K562 (cell line): ENCODE measurements around the gene PRF1. TPM values are rescaled to one million over a fixed set of nuclear protein-coding genes. Genes with fewer than 3 reads are reported as not detected.

Experiments used
- ATAC-seq: fragments of 200-7000 bp; cut with Tn5 transposase; 3 replicates; pipeline ENCODE4 v1.9.1; 2020; ENCODE audit warnings: moderate library complexity
- BruUV-seq: library from RNA; stranded (reverse); fragments of 400-500 nt; replicated peaks from 2 replicates; lab custom pipeline; 2021; lab: Mats Ljungman, UMichigan
- CTCF ChIA-PET: fragments of 300-600 bp; formaldehyde crosslinking; extraction: SDS; loops from one replicate; lab custom pipeline; 2021; ENCODE audit warnings: low intra/inter-chr PET ratio; lab: Yijun Ruan, JAX
- POLR2A ChIA-PET: fragments of 300-600, 350-650 bp; sonication (Branson Sonifier 250); formaldehyde crosslinking; extraction: SDS; loops from one replicate; lab custom pipeline; 2021; ENCODE audit warnings: antibody characterized with exemption, inconsistent platforms; lab: Yijun Ruan, JAX
- DNase-seq, 4 experiments: peaks; one replicate each; pipeline versions ENCODE4 v3.0.0 to v3.0.0-alpha.2; 2011 to 2018; ENCODE audit warnings: low spot score in 3 of 4, mixed read lengths in 3 of 4; ENCODE audit errors: extremely low read depth in 1 of 4
- FAIRE-seq: peaks from 2 replicates; lab custom pipeline; 2011; peaks lifted over from hg19 to GRCh38; lab: Jason Lieb, UNC
- H2AFZ ChIP-seq: 2 replicates; pipeline ENCODE4 v1.6.0; 2011; ENCODE audit warnings: low read depth, low read length, control low read depth, inconsistent platforms
- H3K27ac ChIP-seq: fragments of 200-600 bp; 3 replicates; pipeline ENCODE4 v1.8.0; 2011; ENCODE audit warnings: low read depth, mild to moderate bottlenecking, control low read depth, inconsistent platforms, low read length, moderate library complexity, mixed read lengths; ENCODE audit errors: extremely low read depth
- H3K27me3 ChIP-seq, 2 experiments: fragments of 300-600 bp in 1 of 2; 2 replicates in 1 of 2; 3 replicates in 1 of 2; pipeline versions ENCODE4 v1.6.0 to v1.8.0; 2011; ENCODE audit warnings: inconsistent platforms in 2 of 2, low read length in 2 of 2, mild to moderate bottlenecking in 1 of 2, mixed read lengths in 1 of 2, moderate library complexity in 1 of 2; ENCODE audit not compliant: control insufficient read depth in 2 of 2, insufficient read depth in 2 of 2
- H3K36me3 ChIP-seq: fragments of 300-600 bp; 3 replicates; pipeline ENCODE4 v1.8.0; 2011; ENCODE audit warnings: mild to moderate bottlenecking, low read length, inconsistent platforms; ENCODE audit not compliant: control insufficient read depth, insufficient read depth
- H3K4me1 ChIP-seq, 2 experiments: fragments of 200-600 bp in 1 of 2; replicated peaks in 1 of 2; 2 replicates in 1 of 2; 3 replicates in 1 of 2; pipeline versions ENCODE4 v1.5.1 to v1.8.0; 2011; ENCODE audit warnings: inconsistent platforms in 2 of 2, low read length in 2 of 2, mild to moderate bottlenecking in 1 of 2, mixed read lengths in 1 of 2, moderate library complexity in 1 of 2; ENCODE audit not compliant: control insufficient read depth in 2 of 2, insufficient read depth in 2 of 2
- H3K4me2 ChIP-seq: 2 replicates; pipeline ENCODE4 v1.6.1; 2011; ENCODE audit warnings: low read length, control low read depth, inconsistent platforms, mixed read lengths; ENCODE audit not compliant: insufficient read depth
- H3K4me3 ChIP-seq: fragments of 200-600 bp; sonication (generic), shearing (Covaris generic); 2 replicates; pipeline ENCODE4 v1.5.1; 2016; ENCODE audit warnings: control low read depth, inconsistent platforms
- H3K79me2 ChIP-seq: fragments of 200-600 bp; 3 replicates; pipeline ENCODE4 v1.8.0; 2011; ENCODE audit warnings: low read length, inconsistent platforms; ENCODE audit not compliant: control insufficient read depth, insufficient read depth
- H3K9ac ChIP-seq, 2 experiments: 2 replicates each; pipeline versions ENCODE4 v1.6.0 to v1.6.1; 2011; ENCODE audit warnings: low read depth in 2 of 2, low read length in 2 of 2, control low read depth in 1 of 2, inconsistent platforms in 1 of 2, mild to moderate bottlenecking in 1 of 2, mixed read lengths in 1 of 2; ENCODE audit not compliant: insufficient read depth in 1 of 2
- H3K9me1 ChIP-seq: one replicate; pipeline ENCODE4 v1.6.0; 2011; ENCODE audit warnings: inconsistent platforms, mild to moderate bottlenecking, low read length, moderate library complexity; ENCODE audit not compliant: control insufficient read depth, insufficient read depth
- H3K9me3 ChIP-seq: replicated peaks from 2 replicates; pipeline ENCODE4 v1.5.1; 2011; ENCODE audit warnings: low read depth, low read length, inconsistent platforms; ENCODE audit not compliant: control insufficient read depth, insufficient read depth
- H4K20me1 ChIP-seq: replicated peaks from 2 replicates; pipeline ENCODE4 v1.6.1; 2011; ENCODE audit warnings: low read length, inconsistent platforms, mixed read lengths; ENCODE audit not compliant: control insufficient read depth, insufficient read depth
- ARID1B ChIP-seq: fragments of 450-650 bp; IDR thresholded peaks from 2 replicates; pipeline ENCODE4 v1.6.1; 2016; ENCODE audit warnings: antibody characterized with exemption, mild to moderate bottlenecking, inconsistent platforms
- BACH1 ChIP-seq: fragments of 200-800 bp; sonication (Bioruptor generic); IDR thresholded peaks from 2 replicates; pipeline ENCODE4 v1.6.1; 2016; ENCODE audit warnings: missing genetic modification characterization, missing compliant biosample characterization
- CAMTA2 ChIP-seq: fragments of 250-450 bp; sonication (Bioruptor Pico); conservative IDR thresholded peaks from 2 replicates; pipeline ENCODE4 v1.5.1; 2022
- CEBPG ChIP-seq, 3 experiments: fragments of 200-800 bp in 1 of 3; sonication (Bioruptor generic) in 1 of 3; sonication (generic) in 1 of 3; formaldehyde crosslinking in 1 of 3; IDR thresholded peaks in 2 of 3; conservative IDR thresholded peaks in 1 of 3; 2 replicates each; pipeline versions ENCODE4 v1.6.1 to v1.8.0; 2016 to 2022; ENCODE audit warnings: missing compliant biosample characterization in 2 of 3, missing genetic modification characterization in 2 of 3, mild to moderate bottlenecking in 1 of 3, missing genetic modification reagents in 1 of 3
- E2F3 ChIP-seq: fragments of 250-450 bp; sonication (Bioruptor Pico); IDR thresholded peaks from 2 replicates; pipeline ENCODE4 v1.4.0; 2020; ENCODE audit warnings: mild to moderate bottlenecking
- HOXB6 ChIP-seq: fragments of 250-450 bp; sonication (Bioruptor Pico); IDR thresholded peaks from 2 replicates; pipeline ENCODE4 v1.5.1; 2022; ENCODE audit warnings: mild to moderate bottlenecking, borderline replicate concordance
- MYBL2 ChIP-seq, 2 experiments: fragments of 450-650 bp in 1 of 2; sonication (generic) in 1 of 2; formaldehyde crosslinking in 1 of 2; IDR thresholded peaks; 2 replicates each; pipeline versions ENCODE4 v1.6.1 to v1.8.1; 2017 to 2022; ENCODE audit warnings: borderline replicate concordance in 1 of 2, inconsistent platforms in 1 of 2, low read depth in 1 of 2, mild to moderate bottlenecking in 1 of 2, missing genetic modification reagents in 1 of 2, moderate library complexity in 1 of 2
- SP1 ChIP-seq: sonication (generic); formaldehyde crosslinking; IDR thresholded peaks from 2 replicates; pipeline ENCODE4 v1.8.1; 2022; ENCODE audit warnings: mild to moderate bottlenecking, missing genetic modification reagents
- ZNF174 ChIP-seq: fragments of 250-450 bp; sonication (Bioruptor Pico); IDR thresholded peaks from 2 replicates; pipeline ENCODE4 v1.4.0; 2020; ENCODE audit warnings: mild to moderate bottlenecking
- ZNF232 ChIP-seq: sonication (generic); formaldehyde crosslinking; IDR thresholded peaks from 2 replicates; pipeline ENCODE4 v1.8.0; 2022; ENCODE audit warnings: mild to moderate bottlenecking, missing genetic modification reagents
- ZNF586 ChIP-seq: fragments of 450-650 bp; formaldehyde crosslinking; conservative IDR thresholded peaks from 2 replicates; pipeline ENCODE4 v1.4.0; 2020; ENCODE audit warnings: mild to moderate bottlenecking, moderate library complexity
- WGBS: fragments of 100-300 bp; shearing (Covaris generic); methylation state at CpG from one replicate; pipeline ENCODE4 v1.1.6; 2016; ENCODE audit warnings: low coverage, mixed read lengths; ENCODE audit not compliant: insufficient coverage; ENCODE audit errors: missing lambda C conversion rate; 5-methylcytosine and 5-hydroxymethylcytosine counted together
- in situ Hi-C: fragments of 300-500 bp; cut with MboI; formaldehyde crosslinking; loops from 4 replicates; pipeline ENCODE4 v1.15.0; 2018; ENCODE audit warnings: inconsistent platforms, mixed read lengths
- intact Hi-C: fragments of 100-400 bp; cut with micrococcal nuclease; formaldehyde crosslinking; loops from 2 replicates; pipeline ENCODE4 v1.14.2; 2022
- polyA plus RNA-seq, 8 experiments: library from polyadenylated mRNA; depleted of rRNA in 4 of 8; stranded (reverse) in 5 of 8; unstranded in 3 of 8; fragments of >200 nt; fragmentation: Nextera tagmentation in 2 of 8; fragmentation: Illumina TruSeq in 1 of 8; extraction: Ambion mirVana in 2 of 8; extraction: Trizol in 1 of 8; gene quantifications; 2 replicates each; pipeline versions ENCODE4 v1.2.1 to v1.2.3, GENCODE V29; 2011 to 2014; ENCODE audit warnings: inconsistent platforms in 1 of 8, missing spikeins in 1 of 8
- total RNA-seq, 7 experiments: library from RNA; depleted of rRNA in 6 of 7; stranded (reverse); fragments of >200 nt in 6 of 7; fragmentation: Illumina TruSeq in 2 of 7; extraction: Trizol in 2 of 7; gene quantifications; 2 replicates each; pipeline versions ENCODE4 v1.2.1 to v1.2.3, GENCODE V29; 2011 to 2021; ENCODE audit warnings: low replicate concordance in 1 of 7
- TF ChIP-seq, protein P1 (sequence below): fragments of 250-450 bp; sonication (Bioruptor Pico); IDR thresholded peaks from 2 replicates; pipeline ENCODE4 v1.6.1; 2021; ENCODE audit warnings: mild to moderate bottlenecking
- TF ChIP-seq, protein P2 (sequence below): sonication (generic); formaldehyde crosslinking; IDR thresholded peaks from 2 replicates; pipeline ENCODE4 v1.9.0; 2022; ENCODE audit warnings: mild to moderate bottlenecking, missing genetic modification reagents
- TF ChIP-seq, protein P3 (sequence below): sonication (generic); formaldehyde crosslinking; IDR thresholded peaks from 2 replicates; pipeline ENCODE4 v1.8.0; 2022; ENCODE audit warnings: mild to moderate bottlenecking, missing genetic modification reagents
- TF ChIP-seq, protein P4 (sequence below): fragments of 450-650 bp; formaldehyde crosslinking; IDR thresholded peaks from 2 replicates; pipeline ENCODE4 v1.4.0; 2022; ENCODE audit warnings: missing genetic modification characterization

Gene PRF1
- total and polyA plus RNA-seq, 9 of the 15 experiments (the other 6 are each of a cell fraction or from before 2014, with no cell fraction given): 3.8 to 8.6 (median 6.3) TPM

DNA sequence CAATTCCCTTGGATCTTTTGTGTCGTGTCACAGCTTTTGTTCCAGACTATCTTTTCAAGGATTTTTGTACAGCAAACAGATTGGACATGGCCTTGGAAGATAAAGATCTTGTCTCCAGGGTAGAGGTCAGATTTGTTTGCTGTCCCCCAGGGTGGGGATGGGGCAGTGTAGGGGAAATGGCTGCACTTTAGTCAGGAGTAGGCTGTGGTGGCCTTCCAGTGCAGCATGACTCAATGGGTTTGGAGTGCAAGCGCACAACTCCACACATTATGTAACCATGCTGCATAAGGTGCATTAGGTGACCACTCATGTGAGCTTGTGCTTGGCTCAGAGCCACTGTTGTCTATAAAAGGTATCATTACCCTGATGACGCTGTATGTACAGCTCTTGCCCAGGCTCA is 45.9 kb upstream of the PRF1 start (continued):
- TF ChIP-seq, protein P1, sequence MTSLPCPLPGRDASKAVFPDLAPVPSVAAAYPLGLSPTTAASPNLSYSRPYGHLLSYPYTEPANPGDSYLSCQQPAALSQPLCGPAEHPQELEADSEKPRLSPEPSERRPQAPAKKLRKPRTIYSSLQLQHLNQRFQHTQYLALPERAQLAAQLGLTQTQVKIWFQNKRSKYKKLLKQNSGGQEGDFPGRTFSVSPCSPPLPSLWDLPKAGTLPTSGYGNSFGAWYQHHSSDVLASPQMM (CRISPR knock-in tag): no peak
- TF ChIP-seq, protein P2, sequence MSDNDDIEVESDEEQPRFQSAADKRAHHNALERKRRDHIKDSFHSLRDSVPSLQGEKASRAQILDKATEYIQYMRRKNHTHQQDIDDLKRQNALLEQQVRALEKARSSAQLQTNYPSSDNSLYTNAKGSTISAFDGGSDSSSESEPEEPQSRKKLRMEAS (CRISPR knock-in tag): peak; percentile 63; the same call in 1 of the 2 replicates
- TF ChIP-seq, protein P3, sequence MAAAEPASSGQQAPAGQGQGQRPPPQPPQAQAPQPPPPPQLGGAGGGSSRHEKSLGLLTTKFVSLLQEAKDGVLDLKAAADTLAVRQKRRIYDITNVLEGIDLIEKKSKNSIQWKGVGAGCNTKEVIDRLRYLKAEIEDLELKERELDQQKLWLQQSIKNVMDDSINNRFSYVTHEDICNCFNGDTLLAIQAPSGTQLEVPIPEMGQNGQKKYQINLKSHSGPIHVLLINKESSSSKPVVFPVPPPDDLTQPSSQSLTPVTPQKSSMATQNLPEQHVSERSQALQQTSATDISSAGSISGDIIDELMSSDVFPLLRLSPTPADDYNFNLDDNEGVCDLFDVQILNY (CRISPR knock-in tag): peak; percentile 72; the same call in 1 of the 2 replicates
- TF ChIP-seq ZNF232 (CRISPR knock-in tag): no peak
- TF ChIP-seq SP1 (CRISPR knock-in tag): peak; percentile 57

DNA sequence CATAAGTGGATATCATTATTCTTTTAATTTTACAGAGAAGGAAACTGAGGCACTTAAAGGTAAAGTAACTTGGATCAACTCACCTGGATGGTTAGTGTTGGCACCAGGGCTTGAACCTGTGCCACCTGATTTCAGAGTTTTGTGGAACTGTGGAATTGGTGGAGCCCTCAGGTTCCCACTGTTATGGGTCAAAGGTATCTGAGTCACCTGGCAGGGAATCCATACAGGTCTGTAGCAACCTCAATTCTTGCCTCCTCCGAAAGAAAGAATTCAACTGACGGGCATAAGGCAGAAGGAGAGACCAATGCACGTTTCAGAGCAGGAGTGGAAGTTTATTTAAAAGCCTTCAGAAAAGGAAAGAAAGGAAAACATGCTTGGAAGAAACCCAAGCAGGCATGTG is 44.5 kb upstream of the PRF1 start:
- Histone ChIP-seq H3K4me1 (peaks cover 4 to 22% of the 10 kb centered on the region in 2 experiments; a peak in 4 of 5 replicates), H3K4me3 (no peak overlapping the region), H3K9me1 (no peaks in the 10 kb centered on the region), H3K9ac (no peak overlapping the region), H3K36me3 (no peaks in the 10 kb centered on the region), H3K79me2 (no peaks in the 10 kb centered on the region), H3K9me3 (peaks cover 43% of the 10 kb centered on the region), H4K20me1 (no peaks in the 10 kb centered on the region), H2AFZ (no peak overlapping the region), H3K4me2 (no peak overlapping the region), H3K27me3 (no peaks in the 10 kb centered on the region), H3K27ac (no peak overlapping the region)
- intact Hi-C loops: no loop called here
- CTCF ChIA-PET: no interaction called here
- in situ Hi-C loops: no loop called here
- FAIRE-seq (no peak), ATAC-seq (no peak), DNase-seq (no peak)
- POLR2A ChIA-PET: no interaction called here
- 88% methylated on average over 2 of the region's 3 CpGs for WGBS
- TF ChIP-seq, protein P4, sequence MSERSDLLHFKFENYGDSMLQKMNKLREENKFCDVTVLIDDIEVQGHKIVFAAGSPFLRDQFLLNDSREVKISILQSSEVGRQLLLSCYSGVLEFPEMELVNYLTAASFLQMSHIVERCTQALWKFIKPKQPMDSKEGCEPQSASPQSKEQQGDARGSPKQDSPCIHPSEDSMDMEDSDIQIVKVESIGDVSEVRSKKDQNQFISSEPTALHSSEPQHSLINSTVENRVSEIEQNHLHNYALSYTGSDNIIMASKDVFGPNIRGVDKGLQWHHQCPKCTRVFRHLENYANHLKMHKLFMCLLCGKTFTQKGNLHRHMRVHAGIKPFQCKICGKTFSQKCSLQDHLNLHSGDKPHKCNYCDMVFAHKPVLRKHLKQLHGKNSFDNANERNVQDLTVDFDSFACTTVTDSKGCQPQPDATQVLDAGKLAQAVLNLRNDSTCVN (CRISPR knock-in tag): no peak
- TF ChIP-seq CEBPG (CRISPR knock-in tag; IDR thresholded peaks at IDR 0.05) (no peak), CEBPG (tag; conservative IDR thresholded peaks at IDR 0.05 in 1 of 2, IDR thresholded peaks at IDR 0.05 in 1 of 2) (no peak), ZNF586 (CRISPR knock-in tag) (no peak), BACH1 (tag) (no peak), ZNF174 (CRISPR knock-in tag) (no peak), HOXB6 (CRISPR knock-in tag) (no peak), E2F3 (CRISPR knock-in tag) (no peak), CAMTA2 (CRISPR knock-in tag) (no peak), MYBL2 (IDR thresholded peaks at IDR 0.05; ENCODE audit: low read depth) (no peak), MYBL2 (CRISPR knock-in tag; IDR thresholded peaks at IDR 0.05; ENCODE audit: borderline replicate concordance) (no peak), ARID1B (no peak)
- no TSS peak for BruUV-seq
